OCI-LY7 (cell line): Measurements from ENCODE around the gene PRIM1.

Source experiments
- EZH2phosphoT487 ChIP-seq: fragments of 200-600 bp; sonication (generic); IDR thresholded peaks from 2 replicates; pipeline ENCODE4 v1.6.1; 2018; ENCODE audit warnings: low read depth, borderline replicate concordance, mild to moderate bottlenecking, mixed run types, antibody characterized with exemption, low read length, moderate library complexity, mixed read lengths
- TF ChIP-seq, protein P1 (sequence below): fragments of 200-600 bp; sonication (generic); conservative IDR thresholded peaks from 2 replicates; pipeline ENCODE4 v1.5.1; 2014; ENCODE audit warnings: mild to moderate bottlenecking, antibody characterized with exemption, low read length, moderate library complexity, mixed read lengths

DNA sequence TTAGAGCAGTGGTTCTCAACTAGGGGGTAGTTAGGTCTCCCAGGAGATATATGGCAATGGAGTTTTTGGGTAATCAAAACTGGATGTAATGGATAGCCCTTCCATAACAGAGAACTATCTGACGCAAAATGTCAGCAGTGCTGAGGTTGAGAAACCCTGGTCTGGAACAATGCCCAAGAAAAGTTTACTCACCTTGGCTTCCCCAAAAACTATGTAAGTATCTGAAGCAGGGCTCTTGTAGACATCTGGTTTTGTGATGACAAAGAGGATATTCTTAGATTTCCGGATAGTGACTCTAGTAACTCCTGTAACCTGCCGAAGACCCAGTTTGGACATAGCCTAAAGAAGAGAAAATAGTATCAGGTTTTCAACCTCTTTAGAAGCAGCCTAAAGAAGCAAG lies 38.8 kb downstream of the PRIM1 start:
- TF ChIP-seq, protein P1, sequence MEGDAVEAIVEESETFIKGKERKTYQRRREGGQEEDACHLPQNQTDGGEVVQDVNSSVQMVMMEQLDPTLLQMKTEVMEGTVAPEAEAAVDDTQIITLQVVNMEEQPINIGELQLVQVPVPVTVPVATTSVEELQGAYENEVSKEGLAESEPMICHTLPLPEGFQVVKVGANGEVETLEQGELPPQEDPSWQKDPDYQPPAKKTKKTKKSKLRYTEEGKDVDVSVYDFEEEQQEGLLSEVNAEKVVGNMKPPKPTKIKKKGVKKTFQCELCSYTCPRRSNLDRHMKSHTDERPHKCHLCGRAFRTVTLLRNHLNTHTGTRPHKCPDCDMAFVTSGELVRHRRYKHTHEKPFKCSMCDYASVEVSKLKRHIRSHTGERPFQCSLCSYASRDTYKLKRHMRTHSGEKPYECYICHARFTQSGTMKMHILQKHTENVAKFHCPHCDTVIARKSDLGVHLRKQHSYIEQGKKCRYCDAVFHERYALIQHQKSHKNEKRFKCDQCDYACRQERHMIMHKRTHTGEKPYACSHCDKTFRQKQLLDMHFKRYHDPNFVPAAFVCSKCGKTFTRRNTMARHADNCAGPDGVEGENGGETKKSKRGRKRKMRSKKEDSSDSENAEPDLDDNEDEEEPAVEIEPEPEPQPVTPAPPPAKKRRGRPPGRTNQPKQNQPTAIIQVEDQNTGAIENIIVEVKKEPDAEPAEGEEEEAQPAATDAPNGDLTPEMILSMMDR: no peak
- no peak for TF ChIP-seq EZH2phosphoT487
